GM12878 (cell line): ENCODE results near the gene CACNA2D3. TPM values are rescaled to one million over a fixed set of nuclear protein-coding genes. Genes with fewer than 3 reads are reported as not detected.

Source experiments
- ATAC-seq: fragments of 200-7000 bp; cut with Tn5 transposase; 3 replicates; pipeline ENCODE4 v1.9.1; 2020; ENCODE audit warnings: mild to moderate bottlenecking, moderate library complexity
- BruUV-seq: library from RNA; stranded (reverse); fragments of 400-500 nt; replicated peaks from 2 replicates; lab custom pipeline; 2021; lab: Mats Ljungman, UMichigan
- CTCF ChIA-PET: fragments of 300-600 bp; sonication (Branson Sonifier 250); formaldehyde crosslinking; extraction: SDS; loops from one replicate; lab custom pipeline; 2021; ENCODE audit warnings: inconsistent platforms; lab: Yijun Ruan, JAX
- POLR2A ChIA-PET: fragments of 350-600 bp; formaldehyde crosslinking; extraction: SDS; loops from one replicate; lab custom pipeline; 2021; ENCODE audit warnings: inconsistent platforms; lab: Charles Lee
- RAD21 ChIA-PET: fragments of 300-600 bp; sonication (Branson Sonifier 250); formaldehyde crosslinking; loops from one replicate; lab custom pipeline; 2023; ENCODE audit warnings: antibody characterized with exemption; ENCODE audit not compliant: unreplicated experiment; lab: Charles Lee
- SMC1A ChIA-PET: fragments of 300-600 bp; sonication (Branson Sonifier 250); formaldehyde crosslinking; loops from one replicate; lab custom pipeline; 2023; ENCODE audit not compliant: unreplicated experiment, uncharacterized antibody; lab: Charles Lee
- DNase-seq: peaks from one replicate; pipeline ENCODE4 v3.0.0-alpha.2; 2011; ENCODE audit warnings: low read depth, low spot score
- FAIRE-seq: peaks from 3 replicates; lab custom pipeline; 2011; peaks lifted over from hg19 to GRCh38; lab: Jason Lieb, UNC
- H2AFZ ChIP-seq: 2 replicates; pipeline ENCODE4 v1.6.0; 2011; ENCODE audit warnings: low read depth, low read length, control low read depth; ENCODE audit not compliant: control insufficient read depth
- H3K27ac ChIP-seq: 2 replicates; pipeline ENCODE4 v1.5.1; 2011; ENCODE audit warnings: control low read depth; ENCODE audit not compliant: control insufficient read depth, insufficient read depth
- H3K27me3 ChIP-seq, 2 experiments: replicated peaks in 1 of 2; 2 replicates each; pipeline versions ENCODE4 v1.6.0 to v1.6.1; 2011; ENCODE audit warnings: low read length in 1 of 2; ENCODE audit not compliant: control insufficient read depth in 2 of 2, insufficient read depth in 2 of 2
- H3K36me3 ChIP-seq, 2 experiments: 2 replicates each; pipeline ENCODE4 v1.5.1; 2011; ENCODE audit warnings: low read length in 1 of 2; ENCODE audit not compliant: control insufficient read depth in 2 of 2, insufficient read depth in 2 of 2
- H3K4me1 ChIP-seq: 2 replicates; pipeline ENCODE4 v1.6.1; 2011; ENCODE audit warnings: mild to moderate bottlenecking, low read length, moderate library complexity, mixed read lengths; ENCODE audit not compliant: control insufficient read depth, insufficient read depth
- H3K4me2 ChIP-seq: 2 replicates; pipeline ENCODE4 v1.6.0; 2011; ENCODE audit warnings: control low read depth; ENCODE audit not compliant: control insufficient read depth, insufficient read depth
- H3K4me3 ChIP-seq: fragments of 200-600 bp; sonication (generic); 2 replicates; pipeline ENCODE4 v1.5.1; 2016
- H3K79me2 ChIP-seq: 2 replicates; pipeline ENCODE4 v1.6.0; 2011; ENCODE audit warnings: low read length; ENCODE audit not compliant: control insufficient read depth, insufficient read depth
- H3K9ac ChIP-seq: 2 replicates; pipeline ENCODE4 v1.8.0; 2011; ENCODE audit warnings: low read length, control low read depth, mixed read lengths; ENCODE audit not compliant: control insufficient read depth, insufficient read depth
- H3K9me3 ChIP-seq: replicated peaks from 3 replicates; pipeline ENCODE4 v1.5.1; 2011; ENCODE audit warnings: mild to moderate bottlenecking, low read length; ENCODE audit not compliant: control insufficient read depth, insufficient read depth
- H4K20me1 ChIP-seq: 2 replicates; pipeline ENCODE4 v1.6.0; 2011; ENCODE audit not compliant: control insufficient read depth, insufficient read depth
- GABPA ChIP-seq: IDR thresholded peaks from 2 replicates; pipeline ENCODE4 v1.6.1; 2014; ENCODE audit warnings: antibody characterized with exemption, low read depth, mild to moderate bottlenecking, inconsistent platforms
- TAF1 ChIP-seq: IDR thresholded peaks from 2 replicates; pipeline ENCODE4 v1.6.1; 2011; ENCODE audit warnings: mild to moderate bottlenecking, low read depth, low read length, borderline replicate concordance
- TCF12 ChIP-seq: IDR thresholded peaks from 2 replicates; pipeline ENCODE4 v1.6.1; 2011; ENCODE audit warnings: low read depth, mild to moderate bottlenecking, low read length
- ZBTB4 ChIP-seq: fragments of 450-650 bp; formaldehyde crosslinking; IDR thresholded peaks from 2 replicates; pipeline ENCODE4 v1.4.0; 2022; ENCODE audit warnings: mild to moderate bottlenecking, moderate library complexity
- ZNF274 ChIP-seq: IDR thresholded peaks from one replicate; pipeline ENCODE4 v1.8.0; 2011; ENCODE audit not compliant: insufficient read length, insufficient read depth
- WGBS: methylation state at CpG from one replicate; pipeline ENCODE4 v1.1.6; 2016; ENCODE audit warnings: low lambda C conversion rate; ENCODE audit not compliant: insufficient replicate concordance, insufficient coverage; ENCODE audit errors: missing lambda C conversion rate; 5-methylcytosine and 5-hydroxymethylcytosine counted together
- in situ Hi-C: fragments of 300-500 bp; cut with MboI; formaldehyde crosslinking; loops from 9 replicates; pipeline ENCODE4 v1.14.3; 2018; ENCODE audit warnings: mixed read lengths
- intact Hi-C: fragments of 100-400 bp; cut with micrococcal nuclease; formaldehyde crosslinking; loops from one replicate; pipeline ENCODE4 v1.14.2; 2022; ENCODE audit not compliant: unreplicated experiment
- polyA plus RNA-seq, 11 experiments: library from polyadenylated mRNA; depleted of rRNA in 4 of 11; unstranded in 6 of 11; stranded (reverse) in 5 of 11; fragments of >200 nt; fragmentation: Nextera tagmentation in 4 of 11; fragmentation: Illumina TruSeq in 1 of 11; extraction: Ambion mirVana in 4 of 11; extraction: Trizol in 1 of 11; gene quantifications; 1 replicate in 1 of 11; 2 replicates in 10 of 11; pipeline versions ENCODE4 v1.2.1 to v1.2.3, GENCODE V29; 2011 to 2016; ENCODE audit warnings: inconsistent platforms in 2 of 11, missing spikeins in 2 of 11, low read depth in 1 of 11
- total RNA-seq, 4 experiments: library from RNA; depleted of rRNA in 3 of 4; stranded (reverse); fragments of >200 nt in 3 of 4; fragmentation: Illumina TruSeq in 1 of 4; extraction: Trizol in 1 of 4; gene quantifications; 2 replicates each; pipeline versions ENCODE4 v1.2.1 to v1.2.3, GENCODE V29; 2013 to 2021

The CACNA2D3 gene
- total and polyA plus RNA-seq, 10 of the 15 experiments (the other 5 are each of a cell fraction or from before 2014, with no cell fraction given), result not detected

- in situ Hi-C loops (no loop called here), intact Hi-C loops (no loop called here)
- ChIA-PET CTCF (no interaction called here), SMC1A (no interaction called here), RAD21 (no interaction called here), POLR2A (no interaction called here)
- no TSS peak for BruUV-seq
- Histone ChIP-seq H2AFZ (no peak overlapping the region), H3K79me2 (no peaks in the 10 kb centered on the region), H3K9me3 (no peaks in the 10 kb centered on the region), H3K9ac (no peak overlapping the region), H3K27me3 (no peaks in the 10 kb centered on the region), H4K20me1 (no peaks in the 10 kb centered on the region; the same call in 1 of the 2 replicates), H3K4me1 (no peaks in the 10 kb centered on the region), H3K4me3 (no peak overlapping the region), H3K36me3 (no peaks in the 10 kb centered on the region), H3K27ac (no peak overlapping the region), H3K4me2 (no peak overlapping the region)
- FAIRE-seq, result no peak
- no peak for DNase-seq
- whole genome bisulfite sequencing, result 27% methylated on average over 8 of the region's 8 CpGs
- no peak for TF ChIP-seq ZNF274
- no peak for TF ChIP-seq TAF1
- no peak for TF ChIP-seq TCF12
- TF ChIP-seq ZBTB4 (CRISPR knock-in tag), result no peak
- no peak for TF ChIP-seq GABPA
- ATAC-seq, result no peak
Observed at GRCh38 chr3:54836871-54837270, 714.5 kb downstream of the CACNA2D3 start.
